Measurements from ENCODE around the gene PPCDC.

GRCh38 chr15:75082689-75083088 is 59.3 kb downstream of the PPCDC start:
- TF ChIP-seq CTCF (IDR thresholded peaks at IDR 0.05) (no peak), POLR2A (IDR thresholded peaks at IDR 0.05) (no peak)
